ENCODE measurements around the gene LGR6. TPM values are rescaled to one million over a fixed set of nuclear protein-coding genes. Genes with fewer than 3 reads are reported as not detected.
"Not testable (repeated sequence)": the region's sequence is repeated elsewhere in the genome, so short reads cannot be mapped to it uniquely, and the experiment has no call there.

LGR6 gene
- total and polyA plus RNA-seq, 12 donors, result 0.06 to 1.0 (median 0.18) TPM; not detected in 3

- H3K27me3 ChIP-seq, result no peaks in the 10 kb centered on the region
- no peaks in the 10 kb centered on the region for H3K4me1 ChIP-seq (replicated peaks in 1 of 2)
- no peaks in the 10 kb centered on the region for H3K9me3 ChIP-seq (replicated peaks in 1 of 3)
- DNase-seq, result peak in 2 of 7 donors; percentile 4 to 6
- intact Hi-C loops (cut with DNase I), result no loop called here
- H3K36me3 ChIP-seq (replicated peaks in 1 of 2), result no peaks in the 10 kb centered on the region
- 86 to 100% (median 91%) methylated on average over 1 of the region's 1 CpG for WGBS, 4 donors
- no peak overlapping the region for H3K27ac ChIP-seq
- TF ChIP-seq CTCF (IDR thresholded peaks at IDR 0.05) (no peak), POLR2A (IDR thresholded peaks at IDR 0.05) (no peak)
- no peak overlapping the region for H3K4me3 ChIP-seq
Observed at GRCh38 chr1:202252271-202252670, 58.7 kb downstream of the LGR6 start.

GRCh38 chr1:202254454-202255252, 61.1 kb downstream of the LGR6 start:
- Histone ChIP-seq H3K9me3 (replicated peaks in 1 of 3) (no peaks in the 10 kb centered on the region), H3K27me3 (peaks cover 8% of the 10 kb centered on the region), H3K4me1 (replicated peaks in 1 of 2) (no peaks in the 10 kb centered on the region), H3K36me3 (replicated peaks in 1 of 2) (no peaks in the 10 kb centered on the region), H3K27ac (no peak overlapping the region), H3K4me3 (no peak overlapping the region)
- intact Hi-C loops (cut with DNase I), result no loop called here
- WGBS, 4 donors, result 73 to 82% (median 80%) methylated on average over 8 of the region's 8 CpGs
- no peak for DNase-seq
- TF ChIP-seq POLR2A (IDR thresholded peaks at IDR 0.05), result no peak

GRCh38 chr1:202255343-202255742, 61.7 kb downstream of the LGR6 start:
- H3K27ac ChIP-seq, result no peak overlapping the region
- H3K4me1 ChIP-seq (replicated peaks in 1 of 2), result no peaks in the 10 kb centered on the region
- intact Hi-C loops (cut with DNase I), result no loop called here
- H3K36me3 ChIP-seq (replicated peaks in 1 of 2), result no peaks in the 10 kb centered on the region
- no peak overlapping the region for H3K4me3 ChIP-seq
- peak in 1 of 7 donors; percentile 14 for DNase-seq
- WGBS, 4 donors, result 58 to 67% (median 62%) methylated on average over 7 of the region's 7 CpGs
- no peaks in the 10 kb centered on the region for H3K9me3 ChIP-seq (replicated peaks in 1 of 3)
- TF ChIP-seq CTCF (IDR thresholded peaks at IDR 0.05) (no peak), POLR2A (IDR thresholded peaks at IDR 0.05) (no peak)
- peaks cover 8% of the 10 kb centered on the region for H3K27me3 ChIP-seq

GRCh38 chr1:202259705-202260104, 66.1 kb downstream of the LGR6 start:
- Histone ChIP-seq H3K27me3 (peaks cover 8% of the 10 kb centered on the region), H3K36me3 (replicated peaks in 1 of 2) (no peaks in the 10 kb centered on the region), H3K9me3 (replicated peaks in 1 of 3) (no peaks in the 10 kb centered on the region), H3K27ac (no peak overlapping the region), H3K4me1 (replicated peaks in 1 of 2) (no peaks in the 10 kb centered on the region), H3K4me3 (no peak overlapping the region)
- intact Hi-C loops (cut with DNase I), result no loop called here
- peak in 1 of 7 donors; percentile 25 for DNase-seq
- TF ChIP-seq POLR2A (IDR thresholded peaks at IDR 0.05) (no peak), CTCF (IDR thresholded peaks at IDR 0.05) (no peak)
- 78 to 86% (median 82%) methylated on average over 7 of the region's 7 CpGs for WGBS, 4 donors

GRCh38 chr1:202261209-202261958, 67.8 kb downstream of the LGR6 start:
- intact Hi-C loops (cut with DNase I); DNase-seq; H3K4me3 ChIP-seq; H3K9me3 ChIP-seq (replicated peaks in 1 of 3); H3K27me3 ChIP-seq; H3K36me3 ChIP-seq (replicated peaks in 1 of 2); H3K27ac ChIP-seq; H3K4me1 ChIP-seq (replicated peaks in 1 of 2): not testable (repeated sequence)
- WGBS, 4 donors, result 83 to 96% (median 90%) methylated on average over 3 to 4 of the region's 4 CpGs
